ENCODE data around the gene BDKRB2. TPM values are rescaled to one million over a fixed set of nuclear protein-coding genes. Genes with fewer than 3 reads are reported as not detected.

The BDKRB2 gene
- polyA plus RNA-seq, 1 donor from 2014 or later = not detected

DNA sequence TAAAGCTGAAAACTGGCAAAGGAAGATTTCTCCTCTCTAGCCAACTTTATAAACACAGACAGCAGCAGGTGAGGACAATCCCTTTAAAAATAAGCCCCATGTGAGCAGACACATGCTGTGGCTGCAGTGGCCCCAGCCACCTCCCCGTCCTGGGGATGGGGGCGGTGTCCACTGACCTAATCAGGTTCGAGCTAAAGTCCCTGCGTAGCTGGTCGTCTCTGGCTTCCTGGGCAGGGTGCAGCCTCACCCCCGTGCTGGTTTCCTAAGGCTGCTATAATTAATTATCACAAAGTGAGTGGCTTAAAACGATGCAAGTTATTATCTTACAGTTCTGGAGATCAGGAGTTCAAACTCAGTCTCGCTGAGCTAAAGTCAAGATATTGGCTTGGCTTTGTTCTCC is 52.4 kb downstream of the BDKRB2 start:
- Histone ChIP-seq H3K27me3 (ENCODE audit: insufficient read depth, low read depth, low read length) (no peaks in the 10 kb centered on the region), H3K9me2 (ENCODE audit: insufficient read depth, low read length) (no peaks in the 10 kb centered on the region), H3K36me3 (ENCODE audit: insufficient read depth, low read length) (no peaks in the 10 kb centered on the region), H3K9ac (ENCODE audit: low read length) (no peak overlapping the region), H3F3A (ENCODE audit: insufficient read depth, low read length, poor library complexity, severe bottlenecking) (no peaks in the 10 kb centered on the region), H3K4me3 (ENCODE audit: low read length) (no peak overlapping the region), H2AFZ (ENCODE audit: low read depth, low read length) (no peak overlapping the region), H3K79me2 (replicated peaks; ENCODE audit: insufficient read depth, low read length) (no peaks in the 10 kb centered on the region), H3K9me3 (ENCODE audit: low read length) (peaks cover 3% of the 10 kb centered on the region), H4K20me1 (ENCODE audit: insufficient read depth) (no peaks in the 10 kb centered on the region), H3K4me2 (ENCODE audit: low read length) (no peak overlapping the region), H3K27ac (ENCODE audit: low read length) (no peak overlapping the region)
- TF ChIP-seq MXI1 (conservative IDR thresholded peaks at IDR 0.05; ENCODE audit: poor library complexity, severe bottlenecking) (no peak), EZH2 (IDR thresholded peaks at IDR 0.05; ENCODE audit: borderline replicate concordance, insufficient read depth, low read length, poor library complexity, severe bottlenecking) (no peak), TAF1 (IDR thresholded peaks at IDR 0.05; ENCODE audit: low read depth) (no peak), RAD21 (conservative IDR thresholded peaks at IDR 0.05) (no peak), SMC3 (conservative IDR thresholded peaks at IDR 0.05; ENCODE audit: poor library complexity) (no peak), EP300 (conservative IDR thresholded peaks at IDR 0.05; ENCODE audit: poor library complexity, severe bottlenecking) (no peak), POLR2AphosphoS5 (IDR thresholded peaks at IDR 0.05) (no peak)
- TF ChIP-seq, protein P1, sequence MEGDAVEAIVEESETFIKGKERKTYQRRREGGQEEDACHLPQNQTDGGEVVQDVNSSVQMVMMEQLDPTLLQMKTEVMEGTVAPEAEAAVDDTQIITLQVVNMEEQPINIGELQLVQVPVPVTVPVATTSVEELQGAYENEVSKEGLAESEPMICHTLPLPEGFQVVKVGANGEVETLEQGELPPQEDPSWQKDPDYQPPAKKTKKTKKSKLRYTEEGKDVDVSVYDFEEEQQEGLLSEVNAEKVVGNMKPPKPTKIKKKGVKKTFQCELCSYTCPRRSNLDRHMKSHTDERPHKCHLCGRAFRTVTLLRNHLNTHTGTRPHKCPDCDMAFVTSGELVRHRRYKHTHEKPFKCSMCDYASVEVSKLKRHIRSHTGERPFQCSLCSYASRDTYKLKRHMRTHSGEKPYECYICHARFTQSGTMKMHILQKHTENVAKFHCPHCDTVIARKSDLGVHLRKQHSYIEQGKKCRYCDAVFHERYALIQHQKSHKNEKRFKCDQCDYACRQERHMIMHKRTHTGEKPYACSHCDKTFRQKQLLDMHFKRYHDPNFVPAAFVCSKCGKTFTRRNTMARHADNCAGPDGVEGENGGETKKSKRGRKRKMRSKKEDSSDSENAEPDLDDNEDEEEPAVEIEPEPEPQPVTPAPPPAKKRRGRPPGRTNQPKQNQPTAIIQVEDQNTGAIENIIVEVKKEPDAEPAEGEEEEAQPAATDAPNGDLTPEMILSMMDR (IDR thresholded peaks at IDR 0.05; ENCODE audit: poor library complexity, severe bottlenecking) = no peak
- TF ChIP-seq, protein P2, sequence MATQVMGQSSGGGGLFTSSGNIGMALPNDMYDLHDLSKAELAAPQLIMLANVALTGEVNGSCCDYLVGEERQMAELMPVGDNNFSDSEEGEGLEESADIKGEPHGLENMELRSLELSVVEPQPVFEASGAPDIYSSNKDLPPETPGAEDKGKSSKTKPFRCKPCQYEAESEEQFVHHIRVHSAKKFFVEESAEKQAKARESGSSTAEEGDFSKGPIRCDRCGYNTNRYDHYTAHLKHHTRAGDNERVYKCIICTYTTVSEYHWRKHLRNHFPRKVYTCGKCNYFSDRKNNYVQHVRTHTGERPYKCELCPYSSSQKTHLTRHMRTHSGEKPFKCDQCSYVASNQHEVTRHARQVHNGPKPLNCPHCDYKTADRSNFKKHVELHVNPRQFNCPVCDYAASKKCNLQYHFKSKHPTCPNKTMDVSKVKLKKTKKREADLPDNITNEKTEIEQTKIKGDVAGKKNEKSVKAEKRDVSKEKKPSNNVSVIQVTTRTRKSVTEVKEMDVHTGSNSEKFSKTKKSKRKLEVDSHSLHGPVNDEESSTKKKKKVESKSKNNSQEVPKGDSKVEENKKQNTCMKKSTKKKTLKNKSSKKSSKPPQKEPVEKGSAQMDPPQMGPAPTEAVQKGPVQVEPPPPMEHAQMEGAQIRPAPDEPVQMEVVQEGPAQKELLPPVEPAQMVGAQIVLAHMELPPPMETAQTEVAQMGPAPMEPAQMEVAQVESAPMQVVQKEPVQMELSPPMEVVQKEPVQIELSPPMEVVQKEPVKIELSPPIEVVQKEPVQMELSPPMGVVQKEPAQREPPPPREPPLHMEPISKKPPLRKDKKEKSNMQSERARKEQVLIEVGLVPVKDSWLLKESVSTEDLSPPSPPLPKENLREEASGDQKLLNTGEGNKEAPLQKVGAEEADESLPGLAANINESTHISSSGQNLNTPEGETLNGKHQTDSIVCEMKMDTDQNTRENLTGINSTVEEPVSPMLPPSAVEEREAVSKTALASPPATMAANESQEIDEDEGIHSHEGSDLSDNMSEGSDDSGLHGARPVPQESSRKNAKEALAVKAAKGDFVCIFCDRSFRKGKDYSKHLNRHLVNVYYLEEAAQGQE (IDR thresholded peaks at IDR 0.05; ENCODE audit: borderline replicate concordance) = no peak

DNA sequence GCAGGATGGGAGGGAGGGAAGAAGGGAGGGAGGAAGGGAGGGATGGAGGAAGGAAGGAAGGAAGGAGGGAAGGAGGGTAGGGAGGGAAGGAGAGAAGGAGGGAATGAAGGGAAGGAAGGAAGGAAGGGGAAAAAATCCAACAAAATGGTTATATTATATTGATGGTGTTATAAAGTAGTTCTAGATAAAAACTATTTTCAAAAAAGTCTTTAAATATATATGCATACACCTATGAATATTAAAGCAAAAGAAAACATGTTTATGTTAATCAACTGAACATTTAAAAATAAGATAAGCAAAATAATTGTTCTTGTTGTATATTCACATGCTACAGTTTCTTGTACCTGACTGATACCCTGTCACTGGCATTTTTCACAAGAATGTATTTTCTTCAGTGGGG is 53.3 kb downstream of the BDKRB2 start:
- Histone ChIP-seq H3K79me2 (replicated peaks; ENCODE audit: insufficient read depth, low read length) (no peaks in the 10 kb centered on the region), H4K20me1 (ENCODE audit: insufficient read depth) (no peaks in the 10 kb centered on the region), H3K36me3 (ENCODE audit: insufficient read depth, low read length) (no peaks in the 10 kb centered on the region), H3K9ac (ENCODE audit: low read length) (no peak overlapping the region), H3K9me3 (ENCODE audit: low read length) (peaks cover 3% of the 10 kb centered on the region), H3K27me3 (ENCODE audit: insufficient read depth, low read depth, low read length) (no peaks in the 10 kb centered on the region), H3K9me2 (ENCODE audit: insufficient read depth, low read length) (no peaks in the 10 kb centered on the region), H3K4me2 (ENCODE audit: low read length) (no peak overlapping the region), H3F3A (ENCODE audit: insufficient read depth, low read length, poor library complexity, severe bottlenecking) (no peaks in the 10 kb centered on the region), H3K4me3 (ENCODE audit: low read length) (no peak overlapping the region), H2AFZ (ENCODE audit: low read depth, low read length) (no peak overlapping the region), H3K27ac (ENCODE audit: low read length) (no peak overlapping the region)
- TF ChIP-seq SMC3 (conservative IDR thresholded peaks at IDR 0.05; ENCODE audit: poor library complexity) (no peak), EP300 (conservative IDR thresholded peaks at IDR 0.05; ENCODE audit: poor library complexity, severe bottlenecking) (no peak), EZH2 (IDR thresholded peaks at IDR 0.05; ENCODE audit: borderline replicate concordance, insufficient read depth, low read length, poor library complexity, severe bottlenecking) (no peak), MXI1 (conservative IDR thresholded peaks at IDR 0.05; ENCODE audit: poor library complexity, severe bottlenecking) (no peak), POLR2AphosphoS5 (IDR thresholded peaks at IDR 0.05) (no peak), RAD21 (conservative IDR thresholded peaks at IDR 0.05) (no peak), TAF1 (IDR thresholded peaks at IDR 0.05; ENCODE audit: low read depth) (no peak)
- TF ChIP-seq, protein P2 (IDR thresholded peaks at IDR 0.05; ENCODE audit: borderline replicate concordance) = no peak
- TF ChIP-seq, protein P1 (IDR thresholded peaks at IDR 0.05; ENCODE audit: poor library complexity, severe bottlenecking) = no peak
